ENCODE measurements around the gene CPNE5.

The CPNE5 gene

DNA sequence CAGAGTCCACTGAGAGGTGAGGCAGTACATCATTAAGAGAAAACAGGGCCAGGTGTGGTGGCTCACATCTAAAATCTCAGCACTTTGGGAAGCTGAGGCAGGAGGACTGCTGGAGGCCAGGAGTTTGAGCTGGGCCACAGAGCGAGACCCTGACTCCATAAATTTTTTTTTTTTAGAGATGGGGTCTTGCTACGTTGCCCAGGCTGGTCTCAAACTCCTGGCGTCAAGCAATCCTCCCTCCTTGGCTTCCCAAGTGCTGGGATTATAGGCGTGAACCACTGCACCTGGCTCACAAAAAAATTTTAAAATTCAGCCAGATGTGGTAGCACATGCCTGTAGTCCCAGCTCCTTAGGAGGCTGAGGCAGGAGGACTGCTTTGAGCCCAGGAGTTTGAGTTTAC is 18.1 kb upstream of the CPNE5 start:
- no peak for DNase-seq (ENCODE audit: low read depth)

DNA sequence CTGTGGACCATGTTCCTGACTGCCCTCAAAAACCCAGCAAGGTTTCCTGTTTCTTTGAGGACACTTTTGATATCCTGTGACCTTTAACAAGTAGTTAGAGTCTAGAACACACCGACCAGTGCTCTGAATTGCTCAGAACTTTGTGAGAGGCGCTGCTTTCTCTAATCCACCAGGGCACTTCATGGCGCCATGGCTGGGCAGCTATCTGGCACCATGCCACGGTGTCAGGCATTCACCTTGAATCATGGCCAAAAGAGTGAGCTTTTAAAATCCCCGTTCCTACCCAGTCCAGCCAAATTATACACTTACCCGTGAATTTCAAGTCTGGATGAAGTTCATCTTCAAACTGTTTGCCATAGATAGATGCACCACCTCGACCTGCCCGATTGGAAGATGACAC is 17.0 kb upstream of the CPNE5 start:
- no peak for DNase-seq (ENCODE audit: low read depth)

DNA sequence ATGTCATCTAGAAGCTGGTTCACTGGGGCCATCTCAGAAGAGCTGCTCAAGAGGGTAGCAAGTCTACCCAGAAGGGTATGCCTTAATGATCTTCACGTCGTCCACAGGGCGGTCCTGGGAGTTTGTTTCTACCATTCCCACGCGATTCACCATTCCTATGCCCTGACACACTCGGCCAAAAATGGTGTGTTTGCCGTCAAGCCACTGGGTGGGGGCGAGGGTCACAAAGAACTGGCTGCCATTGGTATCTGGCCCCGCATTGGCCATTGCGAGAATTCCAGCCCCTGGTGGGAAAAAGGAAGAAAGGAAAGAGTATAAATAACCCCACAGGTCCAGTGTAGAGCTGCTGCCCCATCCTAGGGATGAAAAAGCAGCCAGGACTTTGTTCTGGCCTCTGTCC is 16.5 kb upstream of the CPNE5 start:
- no peak for DNase-seq (ENCODE audit: low read depth)

DNA sequence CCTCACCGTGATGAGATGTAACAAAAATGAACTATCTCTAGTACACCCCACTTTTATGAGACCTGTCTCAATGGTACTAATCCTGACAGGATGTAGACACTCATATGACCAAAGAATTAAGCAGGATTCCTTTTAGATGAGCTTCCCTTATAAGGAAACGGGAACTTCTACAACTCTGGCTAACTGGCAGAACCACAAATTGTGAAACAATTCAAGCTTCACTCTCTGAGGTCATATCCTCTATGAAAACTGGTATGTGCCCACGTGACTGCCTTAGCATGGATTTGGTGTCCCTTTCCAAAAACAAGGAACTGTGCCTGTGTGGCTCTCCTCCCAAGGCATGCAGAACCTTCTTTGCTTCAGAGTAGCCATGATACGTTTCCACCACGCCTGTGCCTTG is 14.1 kb upstream of the CPNE5 start:
- DNase-seq (ENCODE audit: low read depth) = peak; percentile 91

DNA sequence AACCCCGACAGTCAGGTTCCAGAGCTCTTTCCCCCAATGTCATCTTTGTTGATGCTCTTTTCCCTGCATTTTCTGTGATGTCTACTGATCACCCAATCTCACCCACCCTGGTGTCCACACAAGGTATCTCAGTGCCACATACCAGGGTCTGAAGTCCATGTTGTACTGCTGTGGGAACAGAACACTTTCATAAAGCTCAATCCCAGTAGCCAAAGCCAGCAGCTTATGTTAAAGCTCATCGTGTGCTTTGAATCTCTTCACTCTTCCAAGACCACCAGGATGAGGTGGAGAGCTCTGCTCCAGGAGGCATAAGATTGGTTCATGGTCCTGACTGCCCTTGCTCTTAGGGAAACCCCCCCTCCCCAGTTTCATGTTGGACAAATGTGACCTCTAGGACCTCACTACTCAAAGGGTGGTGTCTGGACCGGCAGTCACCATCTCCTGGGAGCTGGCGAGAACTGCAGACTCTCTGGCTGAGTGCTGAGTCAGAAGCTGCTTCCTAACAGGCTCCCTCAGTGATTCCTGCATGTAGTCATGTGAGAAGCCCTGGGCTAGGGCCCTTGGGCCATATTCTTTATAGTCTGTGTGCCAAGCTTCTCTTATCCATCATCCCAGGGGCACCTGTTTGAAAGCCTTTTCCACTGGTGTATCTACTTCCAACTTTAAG is 13.4 kb upstream of the CPNE5 start:
- peak; percentile 34 for DNase-seq (ENCODE audit: low read depth)

DNA sequence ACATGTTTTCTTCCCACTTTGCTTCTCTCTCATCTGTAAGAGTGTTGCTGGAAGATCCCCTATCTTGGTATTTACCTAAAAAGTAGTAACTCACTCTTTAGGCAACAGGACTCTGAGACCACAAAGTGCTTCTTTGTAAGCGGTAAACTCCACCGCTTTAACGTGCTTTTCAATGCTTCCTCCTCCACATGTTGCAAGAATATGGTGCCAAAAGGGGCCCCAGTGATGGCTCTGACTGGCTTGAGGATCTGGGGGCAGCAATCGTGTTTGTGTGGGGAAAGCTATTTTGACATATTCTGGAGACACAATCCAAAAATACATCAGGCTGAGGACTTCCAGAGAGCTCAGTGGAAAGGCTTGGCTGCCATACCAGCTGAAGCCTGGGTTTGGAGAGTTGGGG is 12.4 kb upstream of the CPNE5 start:
- no peak for DNase-seq (ENCODE audit: low read depth)

DNA sequence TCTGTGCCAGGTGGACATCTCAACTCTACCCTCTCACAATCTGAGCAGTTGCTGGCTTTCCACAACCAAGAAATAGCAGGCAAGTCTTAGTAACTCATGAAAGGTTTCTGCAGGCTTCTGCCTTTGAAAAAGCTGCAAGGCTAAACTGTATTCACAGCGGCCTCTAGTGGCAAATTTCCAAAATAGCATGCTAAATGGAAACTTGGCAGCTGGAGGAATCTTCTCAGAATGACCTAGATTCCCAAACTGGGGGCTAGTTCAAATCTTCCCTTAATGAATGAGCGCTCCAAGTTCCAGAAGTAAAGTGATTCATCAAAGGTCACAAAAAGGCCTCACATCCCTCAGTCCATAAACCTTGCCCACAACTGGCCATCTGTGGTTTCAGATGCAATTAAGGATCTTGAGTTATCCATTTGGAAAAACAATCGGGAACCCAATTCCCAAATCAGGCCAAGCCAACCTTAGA is 11.9 kb upstream of the CPNE5 start:
- peak; percentile 86 for DNase-seq (ENCODE audit: low read depth)

DNA sequence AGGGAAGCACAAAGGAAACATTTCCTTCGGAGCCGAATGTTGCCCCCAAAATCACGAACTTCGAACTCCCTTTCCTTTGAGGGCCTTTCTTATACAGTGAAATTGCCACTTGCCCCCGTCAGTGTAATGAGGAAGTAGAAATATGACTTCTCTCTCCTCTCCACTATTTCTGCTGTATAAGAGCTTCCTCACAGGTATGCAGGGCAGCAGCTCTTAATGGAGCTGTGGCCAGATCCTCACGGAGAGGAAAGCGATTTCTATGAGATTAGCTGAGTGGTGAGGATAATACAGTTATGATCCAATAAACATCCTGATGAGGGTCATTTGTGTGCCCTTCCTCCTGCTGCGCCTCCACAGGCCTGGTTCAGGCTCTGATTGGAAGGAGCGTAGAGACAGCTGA is 10.8 kb upstream of the CPNE5 start:
- no peak for DNase-seq (ENCODE audit: low read depth)

DNA sequence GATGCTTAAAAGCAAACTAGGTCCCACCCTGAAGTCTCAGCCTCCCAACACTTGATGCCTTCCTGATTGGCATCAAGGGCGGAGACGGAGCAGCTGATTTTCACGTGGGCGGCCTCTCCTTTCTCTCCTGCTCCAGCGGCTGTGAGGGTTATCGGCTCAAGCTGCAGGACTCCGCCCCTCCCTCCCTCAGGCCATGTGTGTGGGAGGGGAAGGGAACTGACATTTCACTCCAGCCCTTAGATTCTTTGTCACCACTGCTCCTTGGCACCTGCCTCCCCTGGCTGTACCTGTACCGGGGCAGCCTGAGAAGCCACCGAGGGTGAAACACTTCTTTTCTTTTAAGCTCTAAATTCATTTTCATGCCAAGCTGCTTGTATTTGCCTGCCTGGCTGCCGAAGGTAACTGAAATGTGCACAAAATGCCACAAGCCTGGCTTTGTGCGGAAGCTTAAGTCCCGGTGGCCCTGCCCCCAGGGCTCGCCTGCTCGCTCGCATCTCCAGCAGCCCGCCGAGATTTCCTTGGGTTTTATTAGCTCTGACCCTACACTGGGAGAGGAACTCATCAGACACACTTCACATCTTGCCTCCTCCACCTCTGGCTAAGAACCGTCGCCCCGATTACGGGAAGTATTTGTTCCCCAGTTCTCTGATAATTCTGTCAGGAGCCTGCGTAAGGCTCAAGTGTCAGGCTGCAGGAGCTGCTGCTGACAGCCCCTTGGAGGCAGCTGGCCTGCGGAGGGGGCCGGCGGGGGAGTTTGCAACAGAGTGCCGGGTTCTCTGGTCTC is 9.6 kb upstream of the CPNE5 start:
- no peak for DNase-seq (ENCODE audit: low read depth)

DNA sequence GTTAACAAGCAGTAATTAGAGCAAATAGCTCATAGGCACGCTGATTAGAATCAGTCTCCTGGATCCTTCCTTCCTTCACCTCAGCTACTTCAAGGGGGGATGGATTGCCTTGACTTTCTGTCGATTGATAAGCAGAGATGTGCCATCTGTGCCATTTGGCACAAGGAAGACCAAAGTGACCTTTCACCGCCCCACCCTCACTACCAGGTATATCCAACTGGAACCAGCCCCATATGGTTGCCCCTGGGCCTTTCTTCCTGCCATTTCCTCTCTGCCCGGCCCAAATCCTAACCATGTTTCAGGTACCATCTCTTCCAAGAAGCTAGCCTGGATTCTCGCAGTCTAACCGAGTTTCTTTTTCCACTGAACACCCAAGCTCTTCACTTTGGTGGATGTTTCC is 8.7 kb upstream of the CPNE5 start:
- DNase-seq (ENCODE audit: low read depth) = no peak

DNA sequence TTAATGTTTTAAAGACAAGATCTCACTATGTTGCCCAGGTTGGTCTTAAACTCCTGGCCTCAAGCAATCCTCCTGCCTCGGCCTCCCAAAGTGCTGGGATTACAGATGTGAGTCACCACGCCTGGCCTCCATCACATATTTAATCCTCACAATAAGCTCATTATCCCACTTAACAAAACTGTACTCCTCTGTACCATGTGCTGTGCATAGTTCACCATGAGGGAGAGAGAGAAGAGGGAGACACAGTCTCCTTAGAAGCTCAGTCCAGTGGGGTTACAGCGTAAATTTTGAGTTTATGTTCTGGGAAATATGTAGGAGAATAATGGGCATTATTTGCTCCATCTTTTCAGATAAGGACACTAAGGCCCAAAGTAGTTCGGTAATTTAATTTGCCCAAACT is 7.9 kb upstream of the CPNE5 start:
- DNase-seq (ENCODE audit: low read depth) = no peak

DNA sequence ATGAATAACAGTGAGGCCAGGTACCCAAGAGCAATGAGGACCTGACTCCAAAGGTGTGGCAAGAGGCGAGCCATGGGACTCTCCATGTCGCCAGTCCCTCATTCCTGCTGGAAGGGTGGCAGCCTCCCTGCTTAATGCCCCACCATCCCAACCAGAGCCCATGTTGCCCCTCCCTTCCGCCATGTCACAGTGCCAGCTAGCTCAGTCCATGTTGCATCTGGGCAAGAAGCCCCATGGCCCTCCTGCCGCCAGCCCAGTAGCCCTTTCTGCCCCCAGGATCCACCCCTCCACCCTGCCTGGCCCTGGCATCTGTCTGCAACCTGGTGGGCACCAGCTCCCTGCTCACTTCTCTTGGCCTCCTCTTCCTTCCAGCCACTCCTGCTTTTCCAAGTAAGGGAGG is 6.0 kb upstream of the CPNE5 start:
- no peak for DNase-seq (ENCODE audit: low read depth)

DNA sequence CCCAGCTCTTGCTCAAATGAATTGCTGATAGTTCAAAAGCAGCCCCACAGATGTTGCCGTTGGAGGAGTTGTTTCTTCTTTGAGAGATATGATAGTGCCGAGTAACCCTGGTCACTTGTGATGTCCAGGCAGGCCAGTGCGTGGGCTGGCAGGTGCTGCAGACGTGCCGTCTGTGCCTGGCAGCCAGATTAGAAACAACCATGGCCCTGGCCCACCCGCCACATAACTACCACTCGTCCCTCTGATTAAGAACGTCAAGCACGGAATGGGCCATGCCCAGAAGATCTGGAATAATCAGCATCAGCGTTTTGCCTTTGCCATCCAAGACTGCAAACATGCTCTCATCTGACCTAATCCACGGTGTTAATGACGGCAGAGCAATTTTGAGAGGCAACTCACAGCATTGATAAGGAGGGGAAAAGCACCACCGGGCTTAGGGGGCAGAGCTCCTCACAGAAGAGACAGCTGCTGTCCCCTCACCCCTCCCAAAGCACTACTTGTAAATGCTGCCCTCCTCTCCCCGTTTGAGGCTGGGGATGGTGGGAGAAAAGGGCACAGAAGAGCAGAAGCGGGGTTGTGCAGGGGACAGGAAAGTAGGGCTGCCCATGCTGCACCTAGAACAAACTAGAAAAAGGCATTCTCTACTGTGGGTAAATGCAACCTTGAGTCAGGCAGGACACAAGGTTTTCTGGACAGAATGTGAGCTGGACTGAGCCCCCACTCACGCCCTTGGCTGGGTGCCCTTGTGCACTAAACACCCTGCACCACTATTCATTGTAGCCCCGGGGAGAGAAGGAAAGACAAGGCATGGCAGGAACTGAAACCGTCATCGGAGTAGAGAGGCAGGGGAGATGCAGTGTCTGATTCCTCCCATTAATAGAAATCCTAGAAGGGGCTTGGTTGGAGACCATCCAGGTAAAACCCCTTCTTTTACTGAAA is 5.3 kb upstream of the CPNE5 start:
- no peak for DNase-seq (ENCODE audit: low read depth)

DNA sequence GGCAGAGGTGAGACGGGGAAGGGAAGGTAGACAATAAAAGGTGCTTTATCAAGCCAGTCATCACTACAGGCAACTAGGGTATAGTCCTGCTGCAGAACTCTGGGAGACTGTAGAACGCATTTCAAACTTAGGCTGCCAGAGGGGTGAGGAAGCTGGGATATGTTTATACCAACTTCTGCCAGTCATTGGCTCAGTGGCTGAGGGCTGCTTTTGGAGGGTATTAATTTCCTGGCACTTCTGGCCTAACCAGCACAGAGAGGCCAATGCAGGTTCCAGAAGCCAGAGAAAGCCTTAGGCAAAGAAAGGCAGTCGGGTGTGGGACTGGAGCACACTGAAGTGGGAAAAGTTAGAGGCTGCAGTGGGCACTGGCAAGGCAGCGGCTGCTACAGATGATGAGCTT is 3.9 kb upstream of the CPNE5 start:
- no peak for DNase-seq (ENCODE audit: low read depth)

DNA sequence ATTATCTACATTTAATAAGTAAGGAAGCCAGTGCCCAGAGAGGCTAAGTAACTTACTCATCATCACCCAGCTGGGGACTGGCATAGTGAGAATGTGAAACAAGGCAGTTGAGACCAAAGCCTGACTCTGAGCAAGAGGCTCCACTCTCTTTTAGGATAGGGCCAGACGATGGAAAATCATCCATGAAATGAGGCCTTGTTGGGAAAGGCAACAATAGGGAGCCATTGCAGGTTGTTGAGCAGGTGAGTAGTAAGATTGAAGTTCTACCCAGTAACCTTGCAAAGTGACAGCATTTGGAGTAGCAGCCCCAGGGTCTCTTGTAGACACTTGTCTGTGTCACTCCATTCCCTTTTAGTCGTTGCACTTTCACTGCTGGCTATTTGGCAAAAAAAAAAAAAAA is 2.5 kb upstream of the CPNE5 start:
- DNase-seq (ENCODE audit: low read depth) = no peak

DNA sequence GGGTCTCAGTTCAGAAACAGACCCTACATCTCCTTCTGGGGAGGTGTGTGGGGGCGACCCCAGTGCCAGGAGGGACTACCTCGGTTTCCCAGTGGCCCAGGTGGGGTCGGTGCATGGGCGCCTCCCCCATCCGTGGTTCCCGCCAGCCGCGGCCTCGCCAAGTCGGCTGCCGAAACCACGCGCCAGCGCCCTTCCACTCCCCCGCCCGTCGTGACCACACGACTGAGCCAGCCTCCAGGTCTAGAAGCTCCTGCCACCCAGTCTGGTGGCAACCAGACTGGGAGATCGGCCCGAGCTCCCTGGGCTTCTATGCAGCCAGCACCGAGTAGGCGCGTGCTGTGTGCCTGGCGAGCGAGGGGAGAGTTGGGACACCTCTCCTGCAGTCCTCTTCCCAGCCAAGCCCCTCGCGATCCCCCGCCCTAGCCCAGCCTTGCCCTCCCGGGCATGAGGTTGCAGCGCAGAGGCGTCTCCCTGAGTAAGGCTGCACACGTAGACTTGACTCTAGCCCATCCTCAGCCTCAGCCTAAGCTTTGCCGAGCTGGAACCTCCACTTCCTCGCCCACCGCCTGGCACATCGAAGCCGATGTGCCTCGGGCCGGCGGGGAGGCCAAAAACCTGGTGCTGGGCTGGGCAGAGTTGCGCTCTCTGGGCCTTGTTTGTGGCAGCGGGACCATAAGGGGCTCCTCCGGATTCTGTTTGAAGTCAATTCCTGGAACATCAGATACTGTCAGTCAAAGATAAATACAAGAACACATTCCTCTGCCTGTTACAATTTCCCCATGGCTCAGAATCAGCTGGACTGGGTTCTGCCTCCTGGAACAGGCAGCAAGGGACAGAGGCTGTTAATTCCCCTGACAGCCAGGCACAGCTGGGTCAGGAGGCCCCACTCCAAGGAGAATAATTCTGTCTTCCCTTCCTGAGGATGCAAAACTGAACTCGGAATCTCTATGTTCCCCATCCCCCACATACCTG is 1.5 kb upstream of the CPNE5 start:
- DNase-seq (ENCODE audit: low read depth) = no peak

DNA sequence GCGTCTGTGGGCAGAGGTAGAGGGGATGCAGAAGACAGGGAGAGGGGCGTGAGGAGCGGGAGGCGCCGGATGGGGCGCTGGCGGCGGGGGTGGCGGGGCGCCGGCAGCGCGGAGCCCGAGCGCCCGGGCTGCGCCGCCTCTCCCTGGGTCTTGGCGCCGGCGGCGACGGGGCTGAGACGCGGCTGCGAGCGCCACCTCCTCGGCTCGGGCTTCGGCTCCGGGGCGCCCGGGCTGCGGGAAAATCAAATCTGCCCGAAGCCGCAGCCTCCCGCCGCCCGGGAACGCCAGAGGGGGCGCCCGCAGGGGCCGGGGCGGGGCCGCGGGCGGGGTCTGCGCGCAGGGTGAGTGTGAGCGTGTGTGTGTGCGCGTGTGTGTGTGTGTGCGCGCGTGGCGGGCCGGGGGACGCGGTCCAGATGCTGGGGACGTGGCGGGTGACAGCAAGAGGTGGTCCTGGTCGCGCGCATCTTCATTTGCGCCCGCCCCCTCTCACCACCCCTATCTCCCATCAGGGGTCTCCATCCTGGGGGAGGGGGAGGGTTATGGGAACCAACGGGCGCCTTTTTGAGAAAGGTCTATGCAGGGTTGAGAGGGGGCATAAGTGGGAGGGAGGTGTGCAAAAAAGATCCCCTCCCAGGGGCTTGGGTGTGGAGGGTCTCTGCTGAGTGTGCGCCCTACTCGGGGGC is 646 bp upstream of the CPNE5 start:
- DNase-seq (ENCODE audit: low read depth) = no peak

DNA sequence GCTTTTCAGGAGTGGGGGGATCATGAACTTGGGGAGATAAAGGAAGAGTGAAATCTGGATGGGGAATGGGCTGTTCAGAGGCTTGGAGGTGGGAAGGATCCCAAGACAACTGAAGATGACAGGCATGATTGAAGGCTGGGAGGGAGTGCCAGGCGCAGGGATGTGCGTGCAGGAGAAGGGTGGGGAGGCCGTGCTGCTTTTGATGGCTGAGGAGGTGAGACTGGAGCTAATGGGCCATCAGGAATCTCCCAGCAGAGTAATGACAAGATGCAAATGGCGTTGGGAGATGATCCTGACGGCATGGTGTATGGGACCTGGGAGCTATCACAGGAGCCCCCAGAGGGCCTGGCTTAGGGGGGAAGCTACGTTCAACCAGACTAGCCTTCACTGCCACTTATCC is 1.6 kb downstream of the CPNE5 start:
- no peak for DNase-seq (ENCODE audit: low read depth)

DNA sequence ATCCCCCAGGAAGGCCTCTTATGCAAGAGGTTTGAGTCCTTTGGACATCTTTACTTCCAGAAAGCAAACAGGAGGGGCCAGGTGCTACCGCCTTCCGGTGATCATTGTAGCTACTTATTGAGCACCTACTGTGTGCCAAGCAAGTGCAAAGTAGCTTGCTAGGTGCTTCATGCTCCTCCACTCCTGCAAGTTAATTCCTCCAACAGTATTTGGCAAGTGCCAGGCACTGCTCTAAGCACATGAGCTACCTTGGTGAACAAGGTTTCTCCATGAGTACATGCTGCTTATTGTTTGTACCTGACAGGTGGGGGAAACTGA is 2.3 kb downstream of the CPNE5 start:
- no peak for DNase-seq (ENCODE audit: low read depth)

DNA sequence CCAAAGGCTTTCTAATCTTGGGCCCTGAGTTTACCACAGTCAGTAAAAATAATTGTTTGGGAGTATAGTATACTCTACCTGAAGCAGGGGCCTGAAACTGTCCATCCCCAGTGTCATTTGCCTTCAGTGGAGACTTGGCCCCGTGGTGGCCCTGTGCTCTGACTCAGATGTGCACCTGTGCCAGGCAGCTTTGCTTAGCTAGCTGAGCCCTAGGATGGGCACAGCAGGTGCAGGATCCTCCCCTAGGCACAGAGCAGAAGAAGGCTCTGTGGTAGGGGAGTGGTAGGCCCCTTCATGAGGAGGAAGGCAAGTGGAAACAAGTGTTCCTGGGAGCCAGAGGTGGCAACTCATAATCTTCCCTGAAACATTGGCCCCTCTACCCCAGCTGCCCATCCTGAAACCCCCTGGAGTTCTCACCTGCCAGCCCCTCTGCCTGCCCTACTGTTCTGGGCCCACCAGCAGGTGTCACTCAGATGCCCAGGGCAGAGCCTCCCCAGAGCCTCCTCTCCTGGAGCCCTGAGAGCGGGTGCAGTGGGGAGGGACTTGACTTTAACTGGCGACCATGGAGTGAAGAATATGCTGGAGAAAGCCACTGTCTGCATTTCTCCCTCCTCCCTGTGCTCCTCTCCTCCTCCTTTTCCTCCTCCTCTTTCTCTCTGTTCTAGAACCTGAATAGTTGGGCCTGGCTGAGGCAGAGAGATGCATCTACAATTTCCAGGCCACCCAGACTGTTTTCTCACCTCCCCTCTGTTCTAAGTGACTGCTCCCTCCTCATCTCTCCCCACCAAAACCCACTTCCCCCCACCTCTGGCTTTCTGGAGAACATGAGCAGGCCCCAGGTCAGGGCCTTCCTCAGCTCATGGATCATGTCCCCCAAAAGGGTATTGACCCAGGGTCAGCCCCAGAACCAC is 2.9 kb downstream of the CPNE5 start:
- no peak for DNase-seq (ENCODE audit: low read depth)

Data from GM04503 (cell line).